Ovary (tissue), 9 donors: Measurements from ENCODE around the gene COMTD1. TPM values are rescaled to one million over a fixed set of nuclear protein-coding genes. Genes with fewer than 3 reads are reported as not detected.

Source experiments
- DNase-seq, 5 donors: peaks; one replicate each; pipeline ENCODE4 v3.0.0-alpha.2; 2019 to 2020
- H3K27ac ChIP-seq, 2 donors: fragments of 200-600 bp; one replicate each; pipeline versions ENCODE4 v1.5.1 to v1.8.0; 2019 to 2022
- H3K27me3 ChIP-seq: fragments of 200-600 bp; one replicate; pipeline ENCODE4 v1.8.0; 2022
- H3K36me3 ChIP-seq: fragments of 200-600 bp; sonication (generic); one replicate; pipeline ENCODE4 v1.5.1; 2019
- H3K4me1 ChIP-seq: one replicate; pipeline ENCODE4 v1.8.1; 2013; ENCODE audit warnings: mild to moderate bottlenecking, moderate library complexity; ENCODE audit not compliant: insufficient read depth
- H3K4me3 ChIP-seq: fragments of 200-600 bp; sonication (generic); one replicate; pipeline ENCODE4 v1.5.1; 2017
- H3K9me3 ChIP-seq, 2 donors: fragments of 200-600 bp in 1 of 2; sonication (generic) in 1 of 2; one replicate each; pipeline versions ENCODE4 v1.5.1 to v1.8.1; 2013 to 2019; ENCODE audit warnings: mild to moderate bottlenecking in 1 of 2, moderate library complexity in 1 of 2
- EP300 ChIP-seq: sonication (generic); formaldehyde crosslinking; IDR thresholded peaks from one replicate; pipeline ENCODE4 v1.6.1; 2017; ENCODE audit warnings: antibody characterized with exemption
- POLR2A ChIP-seq: fragments of 450-650 bp; IDR thresholded peaks from one replicate; pipeline ENCODE4 v1.6.1; 2017; ENCODE audit warnings: antibody characterized with exemption, mild to moderate bottlenecking, moderate library complexity
- WGBS, 3 donors: extraction: QIAGEN DNeasy Blood & Tissue Kit in 1 of 3; methylation state at CpG; one replicate each; pipeline versions ENCODE4 v1.1.5 to v1.1.7; 2013 to 2017; 5-methylcytosine and 5-hydroxymethylcytosine counted together
- intact Hi-C, 4 donors: fragments of 100-400 bp; cut with DNase I; formaldehyde crosslinking; loops; one replicate each; pipeline versions ENCODE4 v1.11.0 to v1.15.1; 2022 to 2023
- polyA plus RNA-seq, 2 donors: library from polyadenylated mRNA; stranded (reverse); fragments of 200-250 nt in 1 of 2; fragments of 350-450 nt in 1 of 2; fragmentation: Illumina TruSeq in 1 of 2; extraction: RNeasy Lipid Tissue Mini Kit (QIAGEN cat#74804) in 1 of 2; gene quantifications; one replicate each; pipeline ENCODE4 v1.2.3, GENCODE V29; 2013 to 2014
- total RNA-seq, 7 donors: library from RNA; depleted of rRNA in 2 of 7; stranded (reverse); fragments of >200 nt in 2 of 7; fragmentation: NEBNext Ultra II Directional in 3 of 7; extraction: Animal tissue kit (Norgen Biotek cat#: 25700) in 3 of 7; gene quantifications; one replicate each; pipeline versions ENCODE4 v1.1.0 to v1.2.4, GENCODE V29; 2016 to 2023
- TF ChIP-seq, protein P1 (sequence below), 3 donors: fragments of 450-650 bp in 2 of 3; fragments of 200-600 bp in 1 of 3; IDR thresholded peaks; one replicate each; pipeline versions ENCODE4 v1.5.1 to v1.8.0; 2016 to 2022; ENCODE audit warnings: antibody characterized with exemption in 3 of 3, mild to moderate bottlenecking in 1 of 3
- donor health status: DM: no; HTN: no; CAD: no; lungs with moderate emphysema.
- donor health status: DM: no; HTN: no; CAD: no.
- donor health status: Bipolar disorder and iron deficiency.
- donor health status: DM: yes; HTN: yes; CAD: no.
- donor health status: DM: no; HTN: no; CAD: no.
- donor health status: DM: yes; HTN: yes; CAD: no.

Gene COMTD1
- total and polyA plus RNA-seq, 9 donors: 14.2 to 37.3 (median 18.2) TPM; not detected in 1

DNA sequence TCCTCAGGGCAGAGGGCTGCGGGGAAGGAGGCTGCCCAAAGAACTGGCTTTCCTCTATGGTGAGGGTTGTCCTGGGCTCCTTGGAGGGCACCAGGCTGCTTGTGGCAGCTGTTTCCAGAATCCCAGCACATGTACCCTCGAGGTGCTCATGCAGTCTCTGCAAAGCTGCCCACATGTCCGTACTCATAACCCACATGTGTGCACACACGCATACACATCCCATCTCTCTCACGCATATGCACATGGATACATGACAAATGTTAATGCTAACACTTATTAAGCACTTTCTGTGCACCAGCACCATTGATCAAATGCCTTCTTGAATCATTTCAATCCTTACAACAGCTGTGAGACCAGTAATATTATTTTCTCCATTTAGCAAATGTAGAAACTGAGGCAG lies 36.3 kb upstream of the COMTD1 start:
- 92 to 96% (median 92%) methylated on average over 5 of the region's 5 CpGs for WGBS, 3 donors
- no peak for DNase-seq
- no peak overlapping the region for H3K4me3 ChIP-seq
- no peak overlapping the region for H3K27ac ChIP-seq
- no peaks in the 10 kb centered on the region for H3K9me3 ChIP-seq
- no peaks in the 10 kb centered on the region for H3K27me3 ChIP-seq
- no peaks in the 10 kb centered on the region for H3K36me3 ChIP-seq
- intact Hi-C loops: no loop called here
- no peaks in the 10 kb centered on the region for H3K4me1 ChIP-seq
- no peak for TF ChIP-seq POLR2A
- no peak for TF ChIP-seq EP300
- TF ChIP-seq, protein P1, sequence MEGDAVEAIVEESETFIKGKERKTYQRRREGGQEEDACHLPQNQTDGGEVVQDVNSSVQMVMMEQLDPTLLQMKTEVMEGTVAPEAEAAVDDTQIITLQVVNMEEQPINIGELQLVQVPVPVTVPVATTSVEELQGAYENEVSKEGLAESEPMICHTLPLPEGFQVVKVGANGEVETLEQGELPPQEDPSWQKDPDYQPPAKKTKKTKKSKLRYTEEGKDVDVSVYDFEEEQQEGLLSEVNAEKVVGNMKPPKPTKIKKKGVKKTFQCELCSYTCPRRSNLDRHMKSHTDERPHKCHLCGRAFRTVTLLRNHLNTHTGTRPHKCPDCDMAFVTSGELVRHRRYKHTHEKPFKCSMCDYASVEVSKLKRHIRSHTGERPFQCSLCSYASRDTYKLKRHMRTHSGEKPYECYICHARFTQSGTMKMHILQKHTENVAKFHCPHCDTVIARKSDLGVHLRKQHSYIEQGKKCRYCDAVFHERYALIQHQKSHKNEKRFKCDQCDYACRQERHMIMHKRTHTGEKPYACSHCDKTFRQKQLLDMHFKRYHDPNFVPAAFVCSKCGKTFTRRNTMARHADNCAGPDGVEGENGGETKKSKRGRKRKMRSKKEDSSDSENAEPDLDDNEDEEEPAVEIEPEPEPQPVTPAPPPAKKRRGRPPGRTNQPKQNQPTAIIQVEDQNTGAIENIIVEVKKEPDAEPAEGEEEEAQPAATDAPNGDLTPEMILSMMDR (IDR thresholded peaks at IDR 0.05): no peak

DNA sequence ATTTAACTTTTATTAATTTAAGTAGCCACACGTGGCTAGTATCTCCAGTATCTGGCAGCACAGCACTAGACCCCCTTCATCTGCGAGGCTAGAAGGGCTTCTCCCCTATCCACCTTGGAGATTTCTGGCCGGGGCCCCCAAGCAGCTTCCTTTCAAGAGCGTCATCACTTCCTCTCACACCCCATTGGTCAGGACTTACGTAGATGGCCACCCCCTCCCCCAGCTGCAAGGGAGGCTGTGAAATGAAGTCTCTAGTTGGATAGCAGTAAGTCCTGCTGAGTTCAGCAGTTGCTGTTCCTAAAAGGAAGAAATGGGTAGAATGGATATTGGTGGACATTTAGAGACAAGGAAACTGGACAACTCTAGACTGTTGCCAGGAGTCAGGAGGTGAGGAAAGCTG lies 33.8 kb upstream of the COMTD1 start:
- H3K9me3 ChIP-seq: no peaks in the 10 kb centered on the region
- TF ChIP-seq EP300: no peak
- TF ChIP-seq POLR2A: no peak
- TF ChIP-seq, protein P1 (IDR thresholded peaks at IDR 0.05): no peak
- no peaks in the 10 kb centered on the region for H3K36me3 ChIP-seq
- no peak overlapping the region for H3K27ac ChIP-seq
- H3K27me3 ChIP-seq: no peaks in the 10 kb centered on the region
- no peaks in the 10 kb centered on the region for H3K4me1 ChIP-seq
- 77 to 95% (median 85%) methylated on average over 5 of the region's 5 CpGs for WGBS, 3 donors
- intact Hi-C loops: no loop called here
- no peak for DNase-seq
- no peak overlapping the region for H3K4me3 ChIP-seq

DNA sequence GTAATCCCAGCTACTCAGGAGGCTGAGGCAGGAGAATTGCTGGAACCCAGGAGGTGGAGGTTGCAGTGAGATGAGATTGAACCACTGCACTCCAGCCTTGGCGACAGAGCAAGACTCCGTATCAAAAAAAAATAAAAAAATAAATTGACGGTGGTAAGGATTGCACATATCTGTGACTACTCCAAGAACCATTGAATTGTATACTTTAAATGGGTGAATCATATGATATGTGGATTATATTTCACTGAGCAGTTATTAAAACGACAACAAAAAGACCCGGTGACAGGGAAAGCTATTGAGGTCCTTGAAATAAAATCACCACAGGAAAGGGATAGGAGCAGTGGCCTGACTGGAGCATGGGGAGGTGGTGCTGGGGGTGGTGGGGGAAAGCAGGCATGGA lies 31.2 kb upstream of the COMTD1 start:
- H3K27ac ChIP-seq: no peak overlapping the region
- no peak for DNase-seq
- intact Hi-C loops: no loop called here
- H3K9me3 ChIP-seq: no peaks in the 10 kb centered on the region
- WGBS, 3 donors: 77 to 82% (median 81%) methylated on average over 5 of the region's 5 CpGs
- no peak overlapping the region for H3K4me3 ChIP-seq
- H3K27me3 ChIP-seq: no peaks in the 10 kb centered on the region
- peaks cover 1% of the 10 kb centered on the region for H3K4me1 ChIP-seq
- TF ChIP-seq, protein P1 (IDR thresholded peaks at IDR 0.05): no peak
- TF ChIP-seq POLR2A (no peak), EP300 (no peak)
- H3K36me3 ChIP-seq: no peaks in the 10 kb centered on the region

DNA sequence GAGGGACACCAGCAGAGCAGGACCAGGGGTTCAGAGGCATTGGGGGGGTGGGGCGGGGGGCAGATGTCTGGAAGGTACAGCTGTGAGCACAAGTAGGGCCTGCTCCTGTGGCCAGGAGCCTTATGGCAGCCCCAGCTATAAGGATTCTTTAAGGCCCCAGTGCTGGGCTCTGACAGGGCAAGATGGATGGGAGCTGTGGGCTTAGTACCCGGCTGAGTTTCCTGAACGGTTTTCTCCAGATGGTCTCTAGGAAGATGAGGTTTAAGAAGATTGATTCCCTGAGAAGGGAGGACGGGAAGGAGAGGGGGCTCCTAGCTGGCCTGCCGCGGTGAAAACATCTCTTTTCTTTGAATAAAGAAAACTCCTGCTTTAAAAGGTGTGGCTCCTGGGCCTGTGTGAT lies 30.1 kb upstream of the COMTD1 start:
- intact Hi-C loops: no loop called here
- no peaks in the 10 kb centered on the region for H3K36me3 ChIP-seq
- DNase-seq: no peak
- peaks cover 4% of the 10 kb centered on the region for H3K4me1 ChIP-seq
- H3K27ac ChIP-seq: no peak overlapping the region
- no peak for TF ChIP-seq POLR2A
- TF ChIP-seq, protein P1 (IDR thresholded peaks at IDR 0.05): no peak
- no peak for TF ChIP-seq EP300
- no peaks in the 10 kb centered on the region for H3K9me3 ChIP-seq
- 69 to 80% (median 77%) methylated on average over 6 of the region's 6 CpGs for WGBS, 3 donors
- no peak overlapping the region for H3K4me3 ChIP-seq
- no peaks in the 10 kb centered on the region for H3K27me3 ChIP-seq

DNA sequence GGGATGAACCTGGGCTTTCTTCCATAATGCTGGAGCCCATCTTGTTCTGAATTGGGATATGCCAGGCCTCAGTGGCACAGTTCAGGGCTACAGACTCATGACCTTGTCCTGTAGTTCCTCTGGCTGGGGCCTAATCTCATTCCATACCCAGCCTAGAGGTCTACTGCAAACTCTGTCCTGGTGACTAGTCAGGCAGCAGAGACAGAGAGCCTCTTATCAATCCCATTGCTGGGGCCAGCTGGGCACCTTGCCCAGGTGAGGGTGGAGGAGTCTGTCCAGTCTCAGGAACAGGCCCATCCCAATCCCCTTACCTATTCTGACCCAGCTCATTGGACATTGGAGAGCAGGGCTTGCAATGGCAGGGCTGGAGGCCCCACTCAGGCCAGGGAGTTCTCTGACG lies 28.0 kb upstream of the COMTD1 start:
- DNase-seq: no peak
- H3K36me3 ChIP-seq: no peaks in the 10 kb centered on the region
- TF ChIP-seq POLR2A (no peak), EP300 (no peak)
- TF ChIP-seq, protein P1 (IDR thresholded peaks at IDR 0.05): no peak
- H3K27me3 ChIP-seq: no peaks in the 10 kb centered on the region
- H3K27ac ChIP-seq: no peak overlapping the region
- intact Hi-C loops: no loop called here
- peaks cover 4% of the 10 kb centered on the region for H3K4me1 ChIP-seq
- H3K4me3 ChIP-seq: no peak overlapping the region
- WGBS, 3 donors: 100% methylated on average over 1 of the region's 1 CpG
- H3K9me3 ChIP-seq: no peaks in the 10 kb centered on the region
